Cardiac ventricle fibroblast (primary cell): ENCODE measurements around the gene CFAP107. TPM values are rescaled to one million over a fixed set of nuclear protein-coding genes. Genes with fewer than 3 reads are reported as not detected.

ENCODE experiments used
- total RNA-seq: library from RNA; depleted of rRNA; stranded (reverse); fragments of >200 nt; gene quantifications from 2 replicates; pipeline ENCODE4 v1.2.3, GENCODE V29; 2015

CFAP107 gene, protein sequence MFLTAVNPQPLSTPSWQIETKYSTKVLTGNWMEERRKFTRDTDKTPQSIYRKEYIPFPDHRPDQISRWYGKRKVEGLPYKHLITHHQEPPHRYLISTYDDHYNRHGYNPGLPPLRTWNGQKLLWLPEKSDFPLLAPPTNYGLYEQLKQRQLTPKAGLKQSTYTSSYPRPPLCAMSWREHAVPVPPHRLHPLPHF
- total RNA-seq, result not detected in 2 replicates

GRCh38 chr1:12745992-12746323 is at the start of gene CFAP107:
Gene CFAP107 (plus strand): TSS chr1:12746200. CDS start chr1:12746431, 231 bp downstream.

DNA sequence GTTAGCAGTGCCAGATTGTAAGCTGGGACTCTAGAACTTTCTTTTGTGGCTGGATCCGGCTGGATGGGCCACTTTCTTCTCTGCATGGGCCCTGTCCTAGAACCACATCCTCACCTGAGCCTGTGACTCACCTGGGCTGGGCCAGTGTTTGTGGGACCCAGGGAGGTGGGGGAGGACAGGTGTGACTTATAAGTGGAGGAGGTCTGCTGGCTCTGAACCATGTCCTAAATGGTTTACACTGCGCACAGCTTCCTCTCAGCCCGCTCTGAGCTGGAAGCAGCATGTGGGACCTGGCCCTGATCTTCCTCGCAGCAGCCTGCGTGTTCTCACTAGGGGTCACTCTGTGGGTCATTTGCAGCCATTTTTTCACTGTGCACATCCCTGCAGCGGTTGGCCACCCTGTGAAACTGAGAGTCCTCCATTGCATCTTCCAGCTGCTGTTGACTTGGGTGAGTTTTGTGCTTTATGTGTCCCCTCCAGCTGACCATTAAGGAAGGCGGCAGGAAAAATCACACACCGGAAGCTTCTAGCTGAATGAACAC is 30.0 kb upstream of the CFAP107 start, which contains the start of gene AADACL3:
AADACL3 (plus strand) TSS at position 215 of the 542 bp plus-strand sequence; CDS start at position 282, 67 bp downstream.

GRCh38 chr1:12773438-12773837 is 27.4 kb downstream of the CFAP107 start, which contains the start of gene PRAMEF12:
Gene PRAMEF12 (plus strand): TSS chr1:12773738. CDS start chr1:12774868, 1,130 bp downstream.

GRCh38 chr1:12791097-12791496 is 45.1 kb downstream of the CFAP107 start, which contains the start of gene PRAMEF1:
Gene PRAMEF1 (plus strand): TSS chr1:12791397. CDS start chr1:12793228, 1,831 bp downstream.

Other genes with a start within 250 kb of the CFAP107 start
- 4.6 and 8.2 TPM in 2 replicates for gene DHRS3, start 128.0 kb upstream of the CFAP107 start, total RNA-seq
- gene AADACL4, start 102.1 kb upstream of the CFAP107 start, total RNA-seq, result not detected in 2 replicates
- not detected in 2 replicates for gene AADACL3, start 30.1 kb upstream of the CFAP107 start, total RNA-seq
- not detected in 2 replicates for gene PRAMEF12, start 27.5 kb downstream of the CFAP107 start, total RNA-seq
- gene PRAMEF1, start 45.2 kb downstream of the CFAP107 start, total RNA-seq, result not detected in 2 replicates
- gene PRAMEF11, start 85.2 kb downstream of the CFAP107 start, total RNA-seq, result not detected in 2 replicates
- gene HNRNPCL1, start 102.5 kb downstream of the CFAP107 start, total RNA-seq, result not detected in 2 replicates
- gene PRAMEF2, start 110.9 kb downstream of the CFAP107 start, total RNA-seq, result not detected in 2 replicates
- gene PRAMEF4, start 140.0 kb downstream of the CFAP107 start, total RNA-seq, result not detected in 2 replicates
- not detected in 2 replicates for gene PRAMEF10, start 152.1 kb downstream of the CFAP107 start, total RNA-seq
- not detected in 2 replicates for gene PRAMEF7, start 170.4 kb downstream of the CFAP107 start, total RNA-seq
- gene PRAMEF6, start 201.4 kb downstream of the CFAP107 start, total RNA-seq, result not detected in 2 replicates